NCI-H82 treated with DMSO at 0.1 percent for 48 hours (cell line): Measurements from ENCODE around the gene B3GALNT2.

ENCODE experiments used
- DNase-seq: peaks from one replicate; lab custom pipeline; 2025; ENCODE audit not compliant: unreplicated experiment; lab: John Stamatoyannopoulos, UW

B3GALNT2 gene

DNA sequence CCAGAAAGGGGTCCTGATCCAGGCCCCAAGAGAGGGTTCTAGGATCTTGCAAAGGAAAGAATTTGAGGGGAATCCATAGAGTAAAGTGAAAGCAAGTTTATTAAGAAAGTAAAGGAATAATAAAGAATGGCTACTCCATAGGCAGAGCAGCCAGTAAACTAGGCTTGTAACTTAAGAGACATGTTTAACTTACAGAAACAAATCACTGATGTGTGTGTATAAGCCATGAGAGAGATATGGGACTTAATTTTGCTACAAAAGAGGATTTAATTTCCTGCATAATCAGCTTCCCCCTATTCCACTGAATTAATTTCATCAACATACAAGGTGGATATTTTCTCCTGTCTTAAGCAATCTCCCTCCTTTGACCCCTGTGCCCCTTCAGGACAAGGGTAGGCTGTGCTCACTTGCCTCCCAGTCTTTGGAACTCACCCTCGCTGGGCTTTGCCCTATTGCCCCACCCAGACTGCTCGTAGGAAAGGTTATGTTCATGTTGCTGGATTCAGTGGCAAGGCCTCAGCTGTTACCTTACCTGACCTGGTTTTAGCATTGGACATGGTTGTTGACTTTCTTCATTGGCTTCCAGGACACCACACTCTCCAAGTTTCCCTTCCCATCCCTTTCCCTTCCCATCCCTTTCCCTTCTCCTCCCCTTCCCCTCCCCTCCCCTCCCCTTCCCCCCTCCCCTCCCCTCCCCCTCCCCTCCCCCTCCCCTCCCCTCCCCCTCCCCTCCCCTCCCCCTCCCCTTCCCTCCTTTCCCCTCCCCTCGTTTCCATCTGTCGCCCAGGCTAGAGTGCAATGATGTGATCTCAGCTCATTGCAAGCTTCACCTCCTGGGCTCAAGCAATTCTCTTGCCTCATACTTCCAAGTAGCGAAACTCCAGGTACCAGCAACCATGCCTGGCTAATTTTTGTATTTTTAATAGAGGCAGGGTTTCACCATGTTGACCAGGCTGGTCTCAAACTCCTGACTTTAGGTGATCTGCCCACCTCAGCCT lies 92.5 kb downstream of the B3GALNT2 start:
- DNase-seq: no peak

GRCh38 chr1:235410467-235410866 lies 93.8 kb downstream of the B3GALNT2 start:
- no peak for DNase-seq

DNA sequence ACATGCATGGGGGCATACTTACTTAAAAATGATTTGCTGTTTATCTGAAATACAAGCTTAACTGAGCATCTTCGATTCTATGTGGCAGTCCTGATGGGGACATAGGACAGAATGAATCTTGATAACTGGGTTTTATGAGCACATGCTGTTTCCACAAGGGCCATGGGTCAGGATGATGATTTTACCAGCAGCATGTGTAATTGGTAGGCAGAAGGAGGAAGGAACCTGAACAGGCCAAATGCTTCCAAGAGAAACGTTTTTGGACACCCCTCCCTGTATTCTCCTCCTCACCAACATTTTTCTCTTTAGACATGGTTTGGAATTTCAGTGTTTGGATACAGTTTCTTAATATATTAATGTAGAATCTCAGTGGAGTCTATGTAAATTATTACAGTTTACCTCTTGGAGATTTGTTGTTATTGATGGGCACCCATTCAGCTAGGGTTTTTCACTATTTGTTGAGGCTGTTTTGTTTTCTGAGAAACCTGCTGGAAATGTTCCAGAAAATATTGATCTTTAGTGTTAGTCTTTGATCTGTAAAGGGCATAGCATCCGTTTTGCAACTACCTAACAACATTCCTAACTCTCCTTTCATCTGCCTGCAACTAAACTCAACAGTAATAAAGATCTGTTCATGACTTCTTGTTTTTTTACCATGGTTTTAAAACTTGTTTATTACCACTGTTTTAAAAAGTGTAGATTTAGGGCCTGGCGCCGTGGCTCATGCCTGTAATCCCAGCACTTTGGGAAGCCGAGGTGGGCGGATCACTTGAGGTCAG lies 95.0 kb downstream of the B3GALNT2 start:
- DNase-seq: no peak

DNA sequence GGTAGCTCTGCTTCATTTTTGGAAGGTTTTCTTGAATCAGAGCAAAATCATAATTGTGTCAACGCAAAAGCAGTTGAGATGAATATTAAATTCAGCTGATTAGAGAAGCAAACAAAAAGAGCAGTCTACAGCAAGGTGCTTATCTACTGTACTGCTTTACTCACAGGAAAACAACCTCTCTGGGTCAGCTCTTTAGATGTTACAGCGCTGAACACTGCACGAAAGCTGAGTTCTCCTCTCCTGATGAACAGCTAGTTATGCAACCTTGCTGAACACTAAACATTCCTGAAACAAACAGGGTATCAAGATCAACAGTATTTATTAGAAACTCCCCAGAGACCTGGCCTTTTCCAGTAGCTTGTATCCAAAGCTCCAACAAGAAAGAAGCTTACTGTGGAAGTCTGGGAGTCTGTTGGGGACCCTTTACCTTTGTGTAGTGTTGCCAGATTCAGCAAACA lies 95.7 kb downstream of the B3GALNT2 start:
- DNase-seq: no peak

- DNase-seq: peak; percentile 50
Observed at GRCh38 chr1:235407419-235407818, 96.8 kb downstream of the B3GALNT2 start.

GRCh38 chr1:235404190-235404589 lies 100.1 kb downstream of the B3GALNT2 start:
- DNase-seq: no peak

DNA sequence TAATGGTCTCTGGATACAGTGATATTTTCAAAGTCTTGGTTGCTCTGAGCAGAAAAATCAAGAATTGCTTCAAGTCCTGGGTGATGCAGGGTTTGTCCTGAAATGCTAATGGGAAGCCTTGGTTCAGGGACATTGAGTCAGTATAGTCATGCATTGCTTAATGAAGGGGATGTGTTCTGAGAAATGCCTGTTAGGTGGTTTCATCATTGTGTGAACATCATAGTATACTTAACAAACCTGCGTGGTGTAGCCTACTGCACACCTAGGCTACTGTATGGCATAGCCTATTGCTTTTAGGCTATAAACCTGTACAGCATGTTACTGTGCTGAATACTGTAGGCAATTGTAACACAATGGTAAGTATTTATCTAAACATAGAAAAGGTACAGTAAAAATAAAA lies 100.7 kb downstream of the B3GALNT2 start:
- DNase-seq: no peak

DNA sequence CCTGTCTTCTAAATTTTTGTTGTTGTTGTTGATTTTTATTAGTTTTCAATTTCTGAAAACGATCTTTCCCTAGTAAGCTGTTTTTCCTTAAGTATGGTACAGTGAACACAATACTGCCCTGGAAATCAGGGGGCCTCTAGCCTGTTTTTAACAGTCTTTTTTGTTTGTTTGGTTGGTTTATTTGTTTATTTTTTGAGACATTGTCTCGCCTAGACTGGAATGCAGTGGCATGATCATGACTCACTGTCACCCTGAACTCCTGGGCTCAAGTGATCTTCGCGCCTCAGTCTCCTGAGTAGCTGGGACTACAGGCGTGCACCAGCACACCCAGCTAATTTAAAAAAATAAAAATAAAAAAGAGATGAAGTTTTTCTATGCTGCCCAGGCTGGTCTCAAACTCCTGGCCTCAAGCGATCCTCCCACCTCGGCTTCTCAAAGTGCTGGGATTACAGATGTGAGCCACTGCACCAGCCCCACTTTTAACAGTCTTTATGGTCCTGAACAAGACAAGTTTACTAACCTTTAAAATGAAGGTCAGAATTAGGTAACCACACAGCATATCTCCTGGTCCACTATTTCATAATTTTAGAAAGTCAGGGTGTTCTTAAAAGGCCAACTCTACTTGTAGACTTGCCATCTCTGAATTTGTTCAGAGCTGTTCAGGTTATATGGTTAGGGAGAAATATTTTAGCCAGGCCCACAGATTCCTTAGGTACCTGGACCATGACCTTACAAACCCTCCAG lies 101.6 kb downstream of the B3GALNT2 start:
- DNase-seq: no peak

- no peak for DNase-seq
Observed at GRCh38 chr1:235401251-235401650, 103.0 kb downstream of the B3GALNT2 start.
